NOMO-1 (cell line): ENCODE measurements around the gene CIPC.

Experiments used
- DNase-seq, 2 experiments: peaks; one replicate each; lab custom pipeline; 2025; ENCODE audit not compliant: unreplicated experiment in 2 of 2; lab: John Stamatoyannopoulos, UW

Gene CIPC

GRCh38 chr14:77144412-77145115, 46.5 kb downstream of the CIPC start:
- no peak for DNase-seq

- no peak for DNase-seq
Observed at GRCh38 chr14:77145975-77146740, 48.1 kb downstream of the CIPC start.

DNA sequence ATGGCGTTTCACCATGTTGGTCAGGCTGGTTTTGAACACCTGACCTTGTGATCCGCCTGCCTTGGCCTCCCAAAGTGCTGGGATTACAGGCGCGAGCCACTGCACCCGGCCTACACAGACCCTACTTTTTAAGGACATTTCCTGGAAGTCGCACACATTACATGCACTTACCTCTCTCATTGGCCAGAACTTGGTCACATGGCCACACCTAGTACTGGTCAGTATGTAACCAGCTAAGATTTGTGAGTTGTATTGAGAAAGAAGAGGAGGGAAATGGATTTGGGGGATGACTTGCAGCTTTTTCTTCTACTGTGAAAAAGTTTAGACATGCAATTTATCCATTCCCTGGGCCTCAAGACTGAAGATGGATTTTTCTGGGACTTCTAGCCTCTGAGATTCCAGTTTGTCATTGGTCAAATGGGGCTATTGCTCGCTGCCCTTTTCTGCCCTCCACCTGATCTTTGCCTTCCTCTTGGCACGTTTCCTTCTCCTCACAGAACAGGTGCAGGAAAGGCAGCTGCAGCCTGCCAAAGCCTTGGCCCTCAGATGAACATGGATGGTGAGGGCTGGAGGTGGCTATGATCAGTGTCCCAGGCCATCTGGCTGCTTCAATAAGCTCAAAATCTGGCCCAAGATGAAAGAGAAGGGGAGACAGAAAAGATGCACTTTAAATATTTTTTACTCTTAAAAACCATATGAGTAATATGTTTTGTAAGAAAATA, 50.6 kb downstream of the CIPC start:
- peak in 1 of 2 experiments; percentile 28 for DNase-seq

- DNase-seq: no peak
Observed at GRCh38 chr14:77151245-77151644, 53.2 kb downstream of the CIPC start.

GRCh38 chr14:77151918-77152588, 54.0 kb downstream of the CIPC start:
- DNase-seq: peak in 1 of 2 experiments; percentile 64

DNA sequence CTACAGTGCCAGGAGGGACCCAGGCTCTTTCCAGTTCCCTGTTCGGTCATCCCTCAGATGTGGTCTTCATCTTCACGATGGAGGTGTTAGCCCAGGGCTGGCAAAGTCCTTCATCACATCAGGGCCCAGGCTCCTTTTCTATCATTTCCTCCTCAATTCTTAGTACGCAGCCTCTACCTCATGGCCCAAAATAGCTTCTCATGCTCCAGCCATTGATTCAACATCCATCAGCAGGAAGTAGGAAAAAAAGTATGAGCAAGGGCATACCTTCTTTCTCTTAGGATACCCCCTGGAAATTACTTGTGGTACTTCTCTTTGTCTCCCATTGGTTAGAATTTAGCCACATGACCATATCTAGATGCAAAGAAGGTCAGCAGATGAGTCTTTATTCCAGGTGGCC, 55.7 kb downstream of the CIPC start:
- DNase-seq: no peak

DNA sequence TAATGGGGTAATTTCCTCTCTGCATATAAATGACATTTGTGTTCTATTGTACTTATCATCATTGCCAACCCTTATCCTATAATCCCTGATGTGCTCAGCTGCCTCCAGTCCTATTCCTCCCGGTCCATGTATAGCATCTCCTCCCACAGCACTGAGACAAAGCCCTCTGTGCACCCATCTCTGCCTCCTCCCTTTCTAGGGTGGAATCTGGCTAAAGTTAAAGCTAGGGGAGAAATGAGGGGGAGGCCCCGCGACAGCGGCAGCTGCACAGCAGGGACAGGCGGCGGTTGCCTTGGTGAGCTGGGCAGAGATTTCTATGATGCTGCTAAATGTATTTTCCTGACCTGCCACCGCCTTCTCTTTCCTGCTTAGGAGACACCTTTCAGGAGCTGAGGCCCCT, 56.4 kb downstream of the CIPC start:
- DNase-seq: no peak

DNA sequence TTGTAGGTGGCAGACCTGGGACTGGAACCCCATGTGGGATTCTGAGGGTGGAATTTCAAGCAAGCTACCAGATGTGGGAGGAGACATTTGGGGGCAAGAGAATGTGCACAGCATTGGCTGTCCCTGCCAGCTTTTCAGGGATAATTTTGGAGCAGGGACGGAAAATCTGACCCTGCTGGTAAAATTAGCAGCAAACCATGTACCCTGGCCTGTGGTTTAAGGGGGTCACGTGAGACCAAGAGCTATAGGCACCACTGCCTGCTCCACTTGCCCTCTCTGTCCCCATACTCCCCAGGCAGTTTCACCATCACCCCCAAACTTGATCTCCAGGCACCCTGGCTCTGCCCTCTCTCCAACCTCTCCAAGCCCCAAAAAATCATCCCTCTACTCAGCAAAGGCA, 57.0 kb downstream of the CIPC start:
- DNase-seq: no peak

DNA sequence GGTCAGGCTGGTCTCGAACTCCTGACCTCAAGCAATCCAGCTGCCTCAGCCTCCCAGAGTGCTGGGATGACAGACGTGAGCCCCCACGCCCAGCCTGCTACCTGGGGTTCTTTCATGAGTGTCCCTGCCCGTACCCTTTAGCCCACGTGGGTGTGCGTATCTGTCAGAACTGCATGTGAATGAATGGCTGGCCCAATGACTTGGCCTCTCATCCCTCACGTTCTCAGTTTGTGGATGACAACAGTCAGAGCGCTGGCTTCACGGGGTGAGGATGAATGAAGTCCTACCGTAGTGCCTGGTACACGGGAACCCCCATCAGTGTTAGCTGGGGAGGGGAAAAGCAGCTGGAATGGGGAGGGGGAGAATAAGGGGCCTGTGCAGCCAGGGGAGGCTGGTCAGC, 59.7 kb downstream of the CIPC start:
- DNase-seq: no peak

DNA sequence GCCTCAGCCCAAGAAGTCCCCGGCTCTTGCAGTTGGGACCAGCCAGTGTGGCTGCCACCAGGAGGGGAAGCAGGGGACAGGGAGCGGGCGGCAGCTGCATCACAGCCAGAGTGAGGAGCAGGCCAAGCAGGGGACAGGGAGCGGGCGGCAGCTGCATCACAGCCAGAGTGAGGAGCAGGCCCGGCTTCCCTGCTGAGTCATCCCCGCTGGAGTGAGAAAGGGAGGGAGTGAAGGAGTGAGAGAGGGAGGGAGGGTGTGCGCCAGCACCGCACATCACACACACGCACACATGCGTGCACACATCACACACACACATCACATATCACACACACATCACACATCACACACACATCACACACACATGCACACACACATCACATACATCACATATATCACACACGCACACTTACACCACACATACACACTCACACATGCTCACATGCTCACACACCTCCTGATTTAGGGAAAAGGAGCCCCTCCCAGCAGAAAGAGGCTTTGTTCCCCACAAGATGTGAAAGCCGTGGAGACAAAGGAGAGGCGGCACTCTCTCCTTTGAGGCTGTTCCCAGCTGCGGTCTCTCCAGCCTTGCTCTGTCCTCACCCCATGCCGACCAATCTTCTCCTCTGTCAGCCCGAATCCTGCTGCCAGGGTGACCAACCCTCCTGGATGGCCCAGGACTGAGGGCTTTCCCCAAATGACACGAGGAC, 60.3 kb downstream of the CIPC start:
- DNase-seq: no peak

DNA sequence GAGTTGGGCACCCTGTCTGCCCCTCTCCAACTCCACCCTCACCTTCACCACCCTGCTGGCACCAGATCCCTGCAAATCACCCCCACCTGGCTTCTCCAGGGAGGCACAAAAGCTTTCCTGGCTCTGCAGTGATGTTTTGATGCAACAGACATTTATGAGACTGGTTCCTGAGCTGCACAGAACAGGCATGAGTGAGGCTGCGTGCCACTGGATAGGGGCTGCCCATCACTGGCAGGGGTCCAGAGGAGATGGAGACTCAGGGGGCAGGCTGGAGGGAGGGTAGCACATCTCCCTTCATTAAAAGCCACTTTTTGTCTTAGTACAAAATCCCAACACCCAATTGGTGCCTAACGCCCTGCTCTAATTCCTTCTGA, 60.8 kb downstream of the CIPC start:
- DNase-seq: no peak

GRCh38 chr14:77161011-77161410, 63.0 kb downstream of the CIPC start:
- DNase-seq: no peak
